Endodermal cell (in vitro differentiated cells): ENCODE results near the gene PSMA6. TPM values are rescaled to one million over a fixed set of nuclear protein-coding genes. Genes with fewer than 3 reads are reported as not detected.

Source experiments
- DNase-seq: peaks from one replicate; pipeline ENCODE4 v3.0.0-alpha.2; 2017
- H3K27ac ChIP-seq: 2 replicates; pipeline ENCODE4 v1.5.1; 2013; ENCODE audit warnings: mild to moderate bottlenecking, low read depth, low read length, moderate library complexity
- H3K27me3 ChIP-seq: 2 replicates; pipeline ENCODE4 v1.6.1; 2013; ENCODE audit warnings: mild to moderate bottlenecking, low read length, moderate library complexity; ENCODE audit not compliant: insufficient read depth, control insufficient read depth, poor library complexity, severe bottlenecking
- H3K36me3 ChIP-seq: 2 replicates; pipeline ENCODE4 v1.7.0; 2013; ENCODE audit warnings: mild to moderate bottlenecking, low read length, moderate library complexity; ENCODE audit not compliant: control insufficient read depth, insufficient read depth
- H3K4me1 ChIP-seq: one replicate; pipeline ENCODE4 v1.7.0; 2013; ENCODE audit warnings: low read length; ENCODE audit not compliant: control insufficient read depth, insufficient read depth
- H3K4me3 ChIP-seq: 2 replicates; pipeline ENCODE4 v1.5.1; 2013; ENCODE audit warnings: mild to moderate bottlenecking, low read length, moderate library complexity
- H3K9ac ChIP-seq: 2 replicates; pipeline ENCODE4 v1.6.1; 2013; ENCODE audit warnings: mild to moderate bottlenecking, low read length, moderate library complexity; ENCODE audit not compliant: poor library complexity, severe bottlenecking; ENCODE audit errors: extremely low read depth
- H3K9me3 ChIP-seq: 2 replicates; pipeline ENCODE4 v1.6.1; 2013; ENCODE audit warnings: mild to moderate bottlenecking, low read length, moderate library complexity; ENCODE audit not compliant: control insufficient read depth
- H3K27ac Mint-ChIP-seq: 2 replicates; pipeline ENCODE4 v1.8.0; 2020; ENCODE audit warnings: mixed read lengths
- H3K27me3 Mint-ChIP-seq: 2 replicates; pipeline ENCODE4 v1.8.0; 2021; ENCODE audit warnings: mild to moderate bottlenecking, mixed read lengths; ENCODE audit not compliant: insufficient read depth
- H3K36me3 Mint-ChIP-seq: 2 replicates; pipeline ENCODE4 v1.8.0; 2020; ENCODE audit warnings: low read depth, mixed read lengths
- H3K4me1 Mint-ChIP-seq: 2 replicates; pipeline ENCODE4 v1.8.0; 2020; ENCODE audit warnings: mixed read lengths
- H3K4me3 Mint-ChIP-seq: 2 replicates; pipeline ENCODE4 v1.8.0; 2020; ENCODE audit warnings: mild to moderate bottlenecking, moderate library complexity, mixed read lengths
- H3K9me3 Mint-ChIP-seq: 2 replicates; pipeline ENCODE4 v1.8.0; 2020; ENCODE audit warnings: mild to moderate bottlenecking, mixed read lengths
- WGBS, 2 experiments: methylation state at CpG; one replicate each; pipeline versions ENCODE4 v1.1.5 to v1.1.7; 2013; ENCODE audit warnings: missing lambda C conversion rate in 2 of 2, mixed read lengths in 1 of 2; ENCODE audit not compliant: insufficient coverage in 1 of 2, insufficient read length in 1 of 2; 5-methylcytosine and 5-hydroxymethylcytosine counted together
- total RNA-seq, 2 donors: library from RNA; stranded (reverse); fragmentation: NEBNext Ultra II Directional in 1 of 2; extraction: Animal tissue kit (Norgen Biotek cat#: 25700) in 1 of 2; gene quantifications; 2 replicates in 1 of 2; 3 replicates in 1 of 2; pipeline ENCODE4 v1.2.1, GENCODE V29; 2021
- TF ChIP-seq, protein P1 (sequence below): fragments of 200-600 bp; sonication (generic); conservative IDR thresholded peaks from 2 replicates; pipeline ENCODE4 v1.5.0; 2021; ENCODE audit warnings: antibody characterized with exemption, mild to moderate bottlenecking

The PSMA6 gene
- total RNA-seq, 2 donors from 2014 or later = 263 to 277 TPM

DNA sequence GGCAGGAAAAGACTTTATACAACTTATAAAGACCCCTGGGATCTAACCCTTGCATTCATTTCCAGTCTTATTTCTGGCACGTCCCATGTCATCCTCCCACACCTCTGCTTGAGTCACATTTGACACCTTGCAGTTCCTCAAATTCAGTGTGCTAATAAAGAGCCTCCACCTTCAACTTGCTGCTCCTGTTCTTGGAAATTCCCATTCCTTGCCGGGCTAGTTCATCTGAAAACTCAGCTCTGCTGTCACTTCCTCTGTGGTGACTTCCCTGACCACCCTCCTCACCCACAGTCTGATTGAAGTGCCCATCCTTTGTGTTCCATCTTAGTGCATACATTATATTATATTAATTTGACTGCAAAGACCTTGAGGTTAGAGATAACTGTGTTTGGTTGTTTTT, 37.4 kb upstream of the PSMA6 start:
- no peaks in the 10 kb centered on the region for H3K36me3 ChIP-seq
- no peak for DNase-seq
- Mint-ChIP-seq H3K4me3 (no peak overlapping the region), H3K36me3 (peaks cover 15% of the 10 kb centered on the region), H3K9me3 (no peaks in the 10 kb centered on the region), H3K27ac (no peak overlapping the region), H3K4me1 (peaks cover 5% of the 10 kb centered on the region), H3K27me3 (no peaks in the 10 kb centered on the region)
- H3K4me3 ChIP-seq = no peak overlapping the region
- WGBS, 2 experiments = 80 to 95% methylated on average over 1 to 2 of the region's 2 CpGs
- H3K9me3 ChIP-seq = no peaks in the 10 kb centered on the region
- H3K4me1 ChIP-seq = no peaks in the 10 kb centered on the region
- no peak overlapping the region for H3K27ac ChIP-seq
- TF ChIP-seq, protein P1, sequence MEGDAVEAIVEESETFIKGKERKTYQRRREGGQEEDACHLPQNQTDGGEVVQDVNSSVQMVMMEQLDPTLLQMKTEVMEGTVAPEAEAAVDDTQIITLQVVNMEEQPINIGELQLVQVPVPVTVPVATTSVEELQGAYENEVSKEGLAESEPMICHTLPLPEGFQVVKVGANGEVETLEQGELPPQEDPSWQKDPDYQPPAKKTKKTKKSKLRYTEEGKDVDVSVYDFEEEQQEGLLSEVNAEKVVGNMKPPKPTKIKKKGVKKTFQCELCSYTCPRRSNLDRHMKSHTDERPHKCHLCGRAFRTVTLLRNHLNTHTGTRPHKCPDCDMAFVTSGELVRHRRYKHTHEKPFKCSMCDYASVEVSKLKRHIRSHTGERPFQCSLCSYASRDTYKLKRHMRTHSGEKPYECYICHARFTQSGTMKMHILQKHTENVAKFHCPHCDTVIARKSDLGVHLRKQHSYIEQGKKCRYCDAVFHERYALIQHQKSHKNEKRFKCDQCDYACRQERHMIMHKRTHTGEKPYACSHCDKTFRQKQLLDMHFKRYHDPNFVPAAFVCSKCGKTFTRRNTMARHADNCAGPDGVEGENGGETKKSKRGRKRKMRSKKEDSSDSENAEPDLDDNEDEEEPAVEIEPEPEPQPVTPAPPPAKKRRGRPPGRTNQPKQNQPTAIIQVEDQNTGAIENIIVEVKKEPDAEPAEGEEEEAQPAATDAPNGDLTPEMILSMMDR = no peak
- no peak overlapping the region for H3K9ac ChIP-seq
- H3K27me3 ChIP-seq = no peaks in the 10 kb centered on the region

- H3K4me3 Mint-ChIP-seq = no peak overlapping the region
- no peak overlapping the region for H3K27ac ChIP-seq
- peaks cover 8% of the 10 kb centered on the region for H3K9me3 ChIP-seq
- no peaks in the 10 kb centered on the region for H3K4me1 ChIP-seq
- H3K9me3 Mint-ChIP-seq = peaks cover 2% of the 10 kb centered on the region
- 98 to 100% methylated on average over 1 to 5 of the region's 5 CpGs for WGBS, 2 experiments
- no peak for DNase-seq
- H3K9ac ChIP-seq = no peak overlapping the region
- H3K27me3 ChIP-seq = no peaks in the 10 kb centered on the region
- no peaks in the 10 kb centered on the region for H3K27me3 Mint-ChIP-seq
- no peaks in the 10 kb centered on the region for H3K4me1 Mint-ChIP-seq
- no peak overlapping the region for H3K27ac Mint-ChIP-seq
- peaks cover 20% of the 10 kb centered on the region for H3K36me3 Mint-ChIP-seq
- TF ChIP-seq, protein P1 = no peak
- H3K36me3 ChIP-seq = peaks cover 2% of the 10 kb centered on the region
- H3K4me3 ChIP-seq = no peak overlapping the region
Measured at GRCh38 chr14:35255711-35256110, 36.5 kb upstream of the PSMA6 start.

DNA sequence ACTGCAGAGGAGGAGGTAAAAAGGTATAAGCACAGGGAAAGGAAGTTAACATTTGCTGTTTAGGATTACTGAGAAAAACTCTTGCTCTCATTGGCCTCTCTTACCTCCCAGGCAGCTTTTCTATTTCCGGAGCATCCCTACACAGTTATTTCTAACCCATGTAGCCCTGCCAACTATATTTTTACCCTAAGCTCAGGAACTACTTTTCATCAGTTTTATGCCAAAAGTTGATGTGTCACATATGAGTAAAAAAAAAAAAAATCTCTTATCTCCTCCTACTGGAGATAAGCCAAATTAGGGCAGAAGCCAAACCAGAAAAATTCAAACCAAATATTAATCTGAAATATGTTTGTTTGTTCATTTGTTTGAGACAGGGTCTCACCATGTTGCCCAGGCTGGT, 34.4 kb upstream of the PSMA6 start:
- no peak for DNase-seq

More for the DNA sequence above, 34.4 kb upstream of the PSMA6 start:
- Histone ChIP-seq H3K27me3 (no peaks in the 10 kb centered on the region), H3K27ac (no peak overlapping the region), H3K4me1 (no peaks in the 10 kb centered on the region), H3K4me3 (no peak overlapping the region), H3K9me3 (peaks cover 14% of the 10 kb centered on the region), H3K36me3 (peaks cover 12% of the 10 kb centered on the region), H3K9ac (no peak overlapping the region)
- Mint-ChIP-seq H3K9me3 (peaks cover 5% of the 10 kb centered on the region), H3K4me3 (no peak overlapping the region), H3K27me3 (no peaks in the 10 kb centered on the region), H3K36me3 (peaks cover 28% of the 10 kb centered on the region), H3K27ac (no peak overlapping the region), H3K4me1 (no peaks in the 10 kb centered on the region)
- 86 to 92% methylated on average over 1 of the region's 1 CpG for WGBS, 2 experiments
- TF ChIP-seq, protein P1 = no peak
